HG02973 (cell line): Measurements from ENCODE around the gene RPS6KB2.

Source experiments
- ATAC-seq: cut with Tn5 transposase; IDR thresholded peaks from one replicate; pipeline ENCODE4 v1.9.1; 2021; ENCODE audit warnings: moderate library complexity; ENCODE audit not compliant: unreplicated experiment

RPS6KB2 gene

GRCh38 chr11:67428052-67429001 is at the start of gene RPS6KB2:
TSS of gene RPS6KB2 (plus strand) at chr11:67428494. CDS start at chr11:67428546, 52 bp downstream.
- ATAC-seq, result peak; percentile 73

DNA sequence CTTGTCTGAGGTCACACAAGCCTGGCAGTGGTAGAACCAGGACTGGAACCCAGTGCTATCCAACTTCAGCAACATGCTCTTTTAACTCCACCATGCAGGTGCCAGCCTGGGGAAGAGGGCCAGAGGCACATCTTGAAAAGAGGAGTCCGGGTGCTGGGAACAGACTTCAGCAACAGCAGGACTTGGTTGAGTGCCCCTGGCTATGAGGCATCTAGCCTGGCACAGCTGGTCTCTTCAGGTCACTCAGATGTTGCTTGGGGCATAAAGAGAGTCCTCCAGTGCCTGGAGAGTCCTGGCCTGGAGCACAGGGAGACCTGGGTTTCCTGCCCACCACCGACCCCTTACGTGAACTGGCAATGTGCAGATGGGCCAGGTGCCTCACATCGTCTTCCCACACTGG is 49.8 kb upstream of the RPS6KB2 start:
- no peak for ATAC-seq

- ATAC-seq, result no peak
Measured at GRCh38 chr11:67379061-67380058, 48.9 kb upstream of the RPS6KB2 start.

- no peak for ATAC-seq
Measured at GRCh38 chr11:67381244-67381972, 46.9 kb upstream of the RPS6KB2 start.

- peak; percentile 45 for ATAC-seq
Measured at GRCh38 chr11:67382276-67383136, 45.8 kb upstream of the RPS6KB2 start.

DNA sequence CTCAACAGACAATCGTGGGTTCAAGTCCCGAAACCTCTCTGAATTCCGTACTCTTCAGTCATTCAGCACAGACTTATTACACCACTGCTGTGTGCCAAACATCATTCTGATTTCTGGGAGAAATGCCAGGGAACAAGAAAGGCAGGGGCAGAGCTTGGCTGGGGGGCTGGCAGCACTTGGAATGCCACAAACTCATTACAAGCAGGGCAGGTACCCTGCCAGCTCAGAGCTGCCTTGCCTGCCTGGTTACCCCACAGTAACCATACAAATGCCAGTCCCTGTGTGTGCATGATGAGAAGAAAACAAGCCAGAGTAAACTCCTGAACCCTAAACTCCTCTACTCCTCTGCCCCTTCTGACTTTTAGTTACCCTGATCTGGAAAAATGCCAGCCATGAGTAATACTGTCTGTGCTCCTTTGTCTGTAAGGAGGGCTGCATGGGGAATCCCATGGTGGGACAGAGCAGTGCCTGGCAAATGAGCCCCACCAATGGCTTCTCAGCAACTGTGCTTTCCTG is 43.4 kb upstream of the RPS6KB2 start:
- ATAC-seq, result no peak

GRCh38 chr11:67387069-67387468 is 41.2 kb upstream of the RPS6KB2 start:
- no peak for ATAC-seq

DNA sequence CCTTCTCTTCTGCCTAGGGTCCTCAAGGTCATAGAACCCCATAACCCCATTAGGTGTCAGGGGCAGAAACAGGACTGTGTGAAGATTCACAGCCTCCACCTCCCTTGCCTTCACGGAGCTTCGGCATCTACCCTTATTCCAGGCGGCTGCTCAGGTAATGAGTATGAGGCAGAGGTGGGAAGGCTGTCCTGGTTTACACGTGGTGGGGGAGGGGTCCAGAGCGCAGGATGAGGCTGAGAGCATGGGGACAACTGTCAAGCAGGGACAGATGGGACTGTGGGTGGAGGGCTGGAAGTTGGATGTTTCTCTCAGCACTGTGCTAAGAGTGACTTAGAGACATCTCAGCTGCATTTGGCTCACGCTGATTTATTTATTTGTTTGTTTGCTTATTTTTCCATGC is 40.8 kb upstream of the RPS6KB2 start:
- ATAC-seq, result no peak

DNA sequence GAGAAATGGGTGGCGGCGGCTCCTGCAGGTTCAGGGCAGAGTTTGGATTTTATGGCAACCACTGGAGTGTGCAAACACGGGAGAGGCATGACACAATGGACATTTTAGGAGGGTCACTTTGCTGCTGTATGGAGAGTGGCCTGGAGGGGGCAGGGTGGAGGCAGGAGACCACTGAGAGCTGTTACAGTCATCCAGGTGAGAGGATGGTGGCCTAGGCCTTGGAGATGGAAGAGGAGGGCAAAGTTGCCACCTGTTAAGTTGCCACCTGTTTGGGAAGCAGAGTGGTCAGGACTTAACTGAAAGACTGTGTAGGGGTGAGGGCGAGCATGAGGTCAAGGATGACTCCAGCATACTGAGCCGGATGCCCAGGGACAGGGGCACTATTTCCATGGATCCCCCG is 38.8 kb upstream of the RPS6KB2 start:
- ATAC-seq, result no peak

GRCh38 chr11:67390947-67391303 is 37.4 kb upstream of the RPS6KB2 start:
- ATAC-seq, result no peak

DNA sequence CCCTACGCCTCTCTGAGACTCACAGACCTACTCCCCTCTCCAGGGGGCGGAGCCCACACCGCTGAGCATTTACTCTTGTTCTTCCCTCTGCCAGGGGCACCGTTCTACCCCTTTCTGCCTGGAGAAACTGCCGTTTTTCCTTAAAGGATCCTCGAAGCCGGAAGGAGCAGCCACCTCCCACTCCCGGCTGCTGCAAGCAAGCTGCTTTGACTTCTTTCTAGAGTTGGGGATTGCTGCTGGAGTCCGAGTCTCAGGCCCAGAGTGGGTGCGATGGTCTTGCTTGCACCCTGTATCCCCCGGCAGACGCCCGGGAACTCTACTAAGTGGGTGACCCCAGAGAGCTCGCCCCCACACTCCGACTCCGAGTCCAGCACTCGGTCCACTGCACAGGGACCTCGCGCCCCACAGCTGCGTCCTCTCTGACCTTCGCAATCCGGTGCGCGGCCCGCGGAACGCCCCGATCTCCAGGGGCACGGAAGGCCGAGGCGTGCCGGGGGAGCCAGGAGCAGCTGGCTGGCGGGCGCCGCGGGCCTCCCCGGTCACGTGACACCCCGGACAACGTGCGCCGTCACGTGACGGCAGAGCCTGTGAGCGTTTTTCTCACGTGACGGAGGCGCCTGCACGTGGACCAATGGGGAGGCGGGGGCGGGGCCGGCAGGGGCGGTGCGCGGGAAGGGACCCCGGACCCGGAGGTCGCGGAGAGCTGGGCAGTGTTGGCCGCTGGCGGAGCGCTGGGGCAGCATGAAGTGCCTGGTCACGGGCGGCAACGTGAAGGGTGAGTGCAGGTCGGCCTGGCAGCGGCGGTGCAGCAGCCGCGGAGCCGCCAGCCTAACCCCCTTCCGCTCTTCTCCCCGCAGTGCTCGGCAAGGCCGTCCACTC is 36.8 kb upstream of the RPS6KB2 start, which contains the start of gene RAD9A:
Gene RAD9A, plus strand, starts transcription at position 683 of the 879 bp plus-strand sequence. Its CDS starts 59 bp downstream, at position 742.
- peak; percentile 46 for ATAC-seq

DNA sequence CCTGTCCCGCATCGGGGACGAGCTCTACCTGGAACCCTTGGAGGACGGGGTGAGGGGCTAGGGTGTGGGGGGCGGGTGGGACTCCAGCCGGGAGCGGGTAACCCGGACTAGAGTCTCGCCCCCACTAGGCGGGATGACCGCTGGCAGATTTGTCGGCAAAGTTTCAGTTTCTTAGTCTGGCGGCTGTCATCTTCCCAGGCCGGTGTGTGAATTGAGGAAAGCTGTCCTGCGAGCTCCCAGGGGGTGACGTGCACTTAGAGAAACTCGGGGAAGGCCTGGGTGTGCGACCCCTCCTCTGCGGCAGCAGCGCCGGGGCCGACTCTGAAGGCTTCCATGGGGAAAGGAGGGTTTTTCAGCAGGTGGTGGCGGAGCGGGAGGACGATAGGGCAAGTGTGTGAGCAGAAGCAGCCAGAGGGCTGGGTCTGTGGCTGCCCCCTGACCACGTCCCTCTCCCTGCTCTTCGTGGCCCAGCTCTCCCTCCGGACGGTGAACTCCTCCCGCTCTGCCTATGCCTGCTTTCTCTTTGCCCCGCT is 36.0 kb upstream of the RPS6KB2 start:
- ATAC-seq, result no peak

GRCh38 chr11:67393437-67393836 is 34.9 kb upstream of the RPS6KB2 start:
- no peak for ATAC-seq

GRCh38 chr11:67393990-67394389 is 34.3 kb upstream of the RPS6KB2 start:
- no peak for ATAC-seq

- ATAC-seq, result no peak
Measured at GRCh38 chr11:67395555-67396258, 32.6 kb upstream of the RPS6KB2 start.

DNA sequence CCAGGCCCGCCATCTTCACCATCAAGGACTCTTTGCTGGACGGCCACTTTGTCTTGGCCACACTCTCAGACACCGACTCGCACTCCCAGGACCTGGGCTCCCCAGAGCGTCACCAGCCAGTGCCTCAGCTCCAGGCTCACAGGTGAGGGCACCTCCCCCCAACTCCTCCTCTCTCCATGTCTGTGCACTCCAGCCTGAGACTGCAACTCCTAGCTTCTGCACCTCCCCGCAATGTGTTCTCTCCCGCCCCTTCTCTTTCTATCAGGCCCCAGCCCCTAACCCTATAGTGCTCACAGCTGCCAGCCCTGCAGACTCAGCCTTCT is 32.1 kb upstream of the RPS6KB2 start:
- no peak for ATAC-seq

DNA sequence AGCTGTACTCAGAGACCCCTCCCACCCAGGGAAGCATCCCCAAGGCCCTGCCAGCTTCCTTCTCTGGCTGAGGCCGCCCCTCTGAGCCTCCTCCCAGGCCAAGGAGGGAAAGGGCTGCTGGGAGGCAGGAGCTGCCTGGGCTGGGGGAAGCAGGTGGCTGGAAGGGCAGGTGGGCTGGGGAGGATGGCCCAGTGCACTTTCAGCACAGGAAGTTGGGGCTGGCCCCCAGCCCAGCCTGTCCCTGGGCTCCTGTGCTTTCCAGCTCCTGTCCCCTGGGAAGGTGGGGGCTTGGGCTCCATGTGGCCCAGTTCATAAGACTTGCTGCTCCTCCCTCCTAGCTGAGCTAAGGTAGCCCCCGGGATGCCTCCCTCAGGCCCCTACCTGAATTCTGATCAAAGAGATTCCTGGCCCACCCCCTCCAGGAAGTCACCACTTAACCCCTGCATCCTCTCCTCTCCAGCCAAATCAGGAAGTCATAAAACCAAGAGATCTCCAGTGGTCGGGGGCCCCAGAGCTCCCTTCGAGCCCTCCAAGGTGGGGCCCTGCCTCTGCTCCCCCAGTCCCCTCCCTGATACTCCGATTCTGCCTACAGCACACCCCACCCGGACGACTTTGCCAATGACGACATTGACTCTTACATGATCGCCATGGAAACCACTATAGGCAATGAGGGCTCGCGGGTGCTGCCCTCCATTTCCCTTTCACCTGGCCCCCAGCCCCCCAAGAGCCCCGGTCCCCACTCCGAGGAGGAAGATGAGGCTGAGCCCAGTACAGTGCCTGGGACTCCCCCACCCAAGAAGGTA is 31.5 kb upstream of the RPS6KB2 start:
- no peak for ATAC-seq
